BJ (cell line): ENCODE measurements around the gene FGF16. TPM values are rescaled to one million over a fixed set of nuclear protein-coding genes. Genes with fewer than 3 reads are reported as not detected.

Source experiments
- CTCF ChIA-PET: fragments of 350-600 bp; formaldehyde crosslinking; extraction: SDS; loops from one replicate; lab custom pipeline; 2021; ENCODE audit warnings: antibody characterized with exemption, inconsistent platforms; lab: Yijun Ruan, JAX
- POLR2A ChIA-PET: fragments of 300-600 bp; sonication (Branson Sonifier 250); formaldehyde crosslinking; extraction: SDS; loops from one replicate; lab custom pipeline; 2021; ENCODE audit warnings: antibody characterized with exemption; lab: Charles Lee
- DNase-seq: peaks from one replicate; pipeline ENCODE4 v3.0.0-alpha.2; 2011; ENCODE audit warnings: low read depth
- H3K27me3 ChIP-seq: 2 replicates; pipeline ENCODE4 v1.6.0; 2011; ENCODE audit warnings: low read length; ENCODE audit not compliant: control insufficient read depth, insufficient read depth
- H3K36me3 ChIP-seq: 2 replicates; pipeline ENCODE4 v1.5.1; 2011; ENCODE audit warnings: low read length; ENCODE audit not compliant: control insufficient read depth, insufficient read depth
- H3K4me3 ChIP-seq: 2 replicates; pipeline ENCODE4 v1.5.1; 2011; ENCODE audit warnings: low read depth, mild to moderate bottlenecking, control low read depth, low read length
- polyA plus RNA-seq: library from polyadenylated mRNA; depleted of rRNA; stranded (reverse); fragments of >200 nt; gene quantifications from 2 replicates; pipeline ENCODE4 v1.2.3, GENCODE V29; 2011
- TF ChIP-seq, protein P1 (sequence below): IDR thresholded peaks from 2 replicates; pipeline ENCODE4 v1.5.1; 2011; ENCODE audit warnings: low read depth, mild to moderate bottlenecking, control low read depth, inconsistent platforms, low read length, moderate library complexity; ENCODE audit not compliant: insufficient read depth

The FGF16 gene
- polyA plus RNA-seq, 1 experiment: not detected

- no peak for DNase-seq
- Histone ChIP-seq H3K36me3 (no peaks in the 10 kb centered on the region), H3K4me3 (no peak overlapping the region), H3K27me3 (no peaks in the 10 kb centered on the region)
- ChIA-PET CTCF (no interaction called here), POLR2A (no interaction called here)
- TF ChIP-seq, protein P1, sequence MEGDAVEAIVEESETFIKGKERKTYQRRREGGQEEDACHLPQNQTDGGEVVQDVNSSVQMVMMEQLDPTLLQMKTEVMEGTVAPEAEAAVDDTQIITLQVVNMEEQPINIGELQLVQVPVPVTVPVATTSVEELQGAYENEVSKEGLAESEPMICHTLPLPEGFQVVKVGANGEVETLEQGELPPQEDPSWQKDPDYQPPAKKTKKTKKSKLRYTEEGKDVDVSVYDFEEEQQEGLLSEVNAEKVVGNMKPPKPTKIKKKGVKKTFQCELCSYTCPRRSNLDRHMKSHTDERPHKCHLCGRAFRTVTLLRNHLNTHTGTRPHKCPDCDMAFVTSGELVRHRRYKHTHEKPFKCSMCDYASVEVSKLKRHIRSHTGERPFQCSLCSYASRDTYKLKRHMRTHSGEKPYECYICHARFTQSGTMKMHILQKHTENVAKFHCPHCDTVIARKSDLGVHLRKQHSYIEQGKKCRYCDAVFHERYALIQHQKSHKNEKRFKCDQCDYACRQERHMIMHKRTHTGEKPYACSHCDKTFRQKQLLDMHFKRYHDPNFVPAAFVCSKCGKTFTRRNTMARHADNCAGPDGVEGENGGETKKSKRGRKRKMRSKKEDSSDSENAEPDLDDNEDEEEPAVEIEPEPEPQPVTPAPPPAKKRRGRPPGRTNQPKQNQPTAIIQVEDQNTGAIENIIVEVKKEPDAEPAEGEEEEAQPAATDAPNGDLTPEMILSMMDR: no peak
Measured at GRCh38 chrX:77444075-77444474, 3.1 kb upstream of the FGF16 start.

- CTCF ChIA-PET: no interaction called here
- POLR2A ChIA-PET: no interaction called here
- TF ChIP-seq, protein P1: no peak
Measured at GRCh38 chrX:77444545-77444944, 2.6 kb upstream of the FGF16 start.

GRCh38 chrX:77446029-77446585 is 1.1 kb upstream of the FGF16 start:
- peak overlapping the region; percentile 25 for H3K4me3 ChIP-seq
- DNase-seq: no peak
- CTCF ChIA-PET: no interaction called here

More at GRCh38 chrX:77444545-77444944, 2.6 kb upstream of the FGF16 start:
- no peak for DNase-seq
- no peak overlapping the region for H3K4me3 ChIP-seq
- H3K27me3 ChIP-seq: no peaks in the 10 kb centered on the region
- no peaks in the 10 kb centered on the region for H3K36me3 ChIP-seq

DNA sequence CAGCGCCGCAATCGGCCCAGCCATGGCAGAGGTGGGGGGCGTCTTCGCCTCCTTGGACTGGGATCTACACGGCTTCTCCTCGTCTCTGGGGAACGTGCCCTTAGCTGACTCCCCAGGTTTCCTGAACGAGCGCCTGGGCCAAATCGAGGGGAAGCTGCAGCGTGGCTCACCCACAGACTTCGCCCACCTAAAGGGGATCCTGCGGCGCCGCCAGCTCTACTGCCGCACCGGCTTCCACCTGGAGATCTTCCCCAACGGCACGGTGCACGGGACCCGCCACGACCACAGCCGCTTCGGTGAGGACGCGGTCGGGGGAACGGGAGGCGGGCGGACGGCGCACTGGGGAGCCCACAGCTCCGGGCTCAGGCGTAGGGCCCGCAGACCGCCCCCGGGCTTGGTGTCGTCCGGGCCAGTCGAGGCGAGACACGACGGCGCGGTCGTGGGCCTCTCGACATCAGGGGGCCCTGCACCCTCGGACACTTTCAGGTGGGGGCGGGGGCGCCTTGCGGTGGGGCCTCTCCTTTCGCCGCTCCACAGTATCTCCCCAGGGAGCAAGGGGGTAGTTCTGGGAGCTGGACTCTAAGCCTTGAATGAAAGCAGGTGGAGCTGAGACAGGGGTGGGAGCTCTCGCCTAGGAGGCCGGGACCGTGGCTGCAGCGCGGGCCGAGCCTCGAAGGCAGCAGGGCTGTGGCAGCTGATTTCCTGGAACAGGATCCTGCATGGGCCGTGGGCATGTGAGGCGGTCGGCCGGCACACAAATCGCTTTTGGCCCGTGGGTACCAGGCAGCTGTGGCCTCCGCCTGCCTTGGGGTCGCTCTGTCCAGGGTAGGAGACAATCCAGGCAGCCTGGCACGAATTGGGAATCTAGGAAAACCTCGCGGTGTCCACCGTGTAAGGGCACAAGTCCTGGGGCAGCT is 722 bp downstream of the FGF16 start:
- H3K36me3 ChIP-seq: no peaks in the 10 kb centered on the region
- no peaks in the 10 kb centered on the region for H3K27me3 ChIP-seq
- DNase-seq: no peak
- TF ChIP-seq, protein P1: no peak
- ChIA-PET CTCF (no interaction called here), POLR2A (no interaction called here)
- H3K4me3 ChIP-seq: no peak overlapping the region

More at GRCh38 chrX:77446029-77446585, 1.1 kb upstream of the FGF16 start:
- no peaks in the 10 kb centered on the region for H3K36me3 ChIP-seq
- H3K27me3 ChIP-seq: no peaks in the 10 kb centered on the region
- POLR2A ChIA-PET: no interaction called here
- TF ChIP-seq, protein P1: peak; percentile 42

- CTCF ChIA-PET: interaction anchor here (0.6 kb wide), 1 partner anchor 65 kb away, joined by 3 read pairs; no protein-coding TSS in a partner anchor
- no peaks in the 10 kb centered on the region for H3K27me3 ChIP-seq
- TF ChIP-seq, protein P1: no peak
- no peak for DNase-seq
- no peaks in the 10 kb centered on the region for H3K36me3 ChIP-seq
- H3K4me3 ChIP-seq: no peak overlapping the region
- POLR2A ChIA-PET: no interaction called here
Measured at GRCh38 chrX:77450415-77450814, 3.2 kb downstream of the FGF16 start.
